Activated CD8-positive, alpha-beta T cell treated with anti-CD3 and anti-CD28 coated beads, Interleukin-2, amount 10 ng/mL, durations not matched to agents 7 days and 5 days (primary cell): ENCODE measurements around the gene NSD2. TPM values are rescaled to one million over a fixed set of nuclear protein-coding genes. Genes with fewer than 3 reads are reported as not detected.
A peak's percentile ranks its signal among the peaks of the same experiment; 100 is the strongest.

ENCODE experiments used
- ATAC-seq: fragments of 150-1000 bp; cut with Tn5 transposase; one replicate; pipeline ENCODE4 v1.10.0; 2021; ENCODE audit warnings: moderate library complexity
- CTCF ChIA-PET: fragments of 350-600 bp; sonication (Branson Sonifier 250); formaldehyde crosslinking; loops from one replicate; lab custom pipeline; 2021; ENCODE audit warnings: antibody characterized with exemption; lab: Charles Lee
- POLR2A ChIA-PET: fragments of 350-600 bp; sonication (Branson Sonifier 250); formaldehyde crosslinking; loops from one replicate; lab custom pipeline; 2021; ENCODE audit warnings: antibody characterized with exemption; lab: Charles Lee
- DNase-seq: peaks from one replicate; pipeline ENCODE4 v3.0.0-alpha.2; 2020
- H3K27ac Mint-ChIP-seq: one replicate; pipeline ENCODE4 v1.8.0; 2021; ENCODE audit warnings: mild to moderate bottlenecking, mixed read lengths
- H3K27me3 Mint-ChIP-seq: one replicate; pipeline ENCODE4 v1.8.0; 2021; ENCODE audit warnings: low read depth, mixed read lengths
- H3K36me3 Mint-ChIP-seq: one replicate; pipeline ENCODE4 v1.8.0; 2021; ENCODE audit warnings: low read depth, mixed read lengths
- H3K4me1 Mint-ChIP-seq: one replicate; pipeline ENCODE4 v1.8.0; 2021; ENCODE audit warnings: low read depth, mixed read lengths
- H3K4me3 Mint-ChIP-seq: one replicate; pipeline ENCODE4 v1.8.0; 2021; ENCODE audit warnings: mild to moderate bottlenecking, mixed read lengths
- H3K9me3 Mint-ChIP-seq: one replicate; pipeline ENCODE4 v1.8.0; 2022; ENCODE audit warnings: mixed read lengths; ENCODE audit not compliant: insufficient read depth
- total RNA-seq, 2 experiments: library from RNA; stranded (reverse); gene quantifications; one replicate each; pipeline ENCODE4 v1.2.3, GENCODE V29; 2021

NSD2 gene
- total RNA-seq, 2 experiments from 2014 or later = 287 to 290 TPM

GRCh38 chr4:1976416-1977352 is 105.5 kb downstream of the NSD2 start:
- POLR2A ChIA-PET = interaction anchor here (0.8 kb wide), 1 partner anchor 9 kb away, joined by 3 read pairs; no protein-coding TSS in a partner anchor

GRCh38 chr4:1978226-1978625 is 107.0 kb downstream of the NSD2 start:
- Mint-ChIP-seq H3K4me3 (no peak overlapping the region), H3K36me3 (peaks cover 77% of the 10 kb centered on the region), H3K27me3 (no peaks in the 10 kb centered on the region), H3K9me3 (no peaks in the 10 kb centered on the region), H3K4me1 (no peaks in the 10 kb centered on the region), H3K27ac (no peak overlapping the region)
- ATAC-seq (no peak), DNase-seq (no peak)
- POLR2A ChIA-PET = no interaction called here
- CTCF ChIA-PET = no interaction called here

More at GRCh38 chr4:1976416-1977352, 105.5 kb downstream of the NSD2 start:
- Mint-ChIP-seq H3K4me3 (no peak overlapping the region), H3K36me3 (peaks cover 83% of the 10 kb centered on the region), H3K27me3 (no peaks in the 10 kb centered on the region), H3K27ac (no peak overlapping the region), H3K4me1 (no peaks in the 10 kb centered on the region), H3K9me3 (no peaks in the 10 kb centered on the region)
- CTCF ChIA-PET = no interaction called here
- DNase-seq = no peak
- no peak for ATAC-seq

GRCh38 chr4:1978741-1979476 is 107.7 kb downstream of the NSD2 start:
- no peak overlapping the region for H3K27ac Mint-ChIP-seq
- no peak overlapping the region for H3K4me3 Mint-ChIP-seq
- H3K4me1 Mint-ChIP-seq = no peaks in the 10 kb centered on the region
- no peaks in the 10 kb centered on the region for H3K9me3 Mint-ChIP-seq
- CTCF ChIA-PET = no interaction called here
- POLR2A ChIA-PET = no interaction called here
- peaks cover 70% of the 10 kb centered on the region for H3K36me3 Mint-ChIP-seq
- no peaks in the 10 kb centered on the region for H3K27me3 Mint-ChIP-seq
- ATAC-seq (no peak), DNase-seq (no peak)

- Mint-ChIP-seq H3K27me3 (no peaks in the 10 kb centered on the region), H3K4me1 (no peaks in the 10 kb centered on the region), H3K4me3 (no peak overlapping the region), H3K36me3 (peaks cover 66% of the 10 kb centered on the region), H3K27ac (peak overlapping the region; percentile 71), H3K9me3 (no peaks in the 10 kb centered on the region)
- ChIA-PET POLR2A (interaction anchor here (0.7 kb wide), 1 partner anchor 316 kb away, joined by 3 read pairs; no protein-coding TSS in a partner anchor), CTCF (no interaction called here)
- no peak for DNase-seq
- no peak for ATAC-seq
Observed at GRCh38 chr4:1979477-1980196, 108.4 kb downstream of the NSD2 start.

GRCh38 chr4:1980561-1981041 is 109.4 kb downstream of the NSD2 start:
- no peaks in the 10 kb centered on the region for H3K9me3 Mint-ChIP-seq
- no peak overlapping the region for H3K4me3 Mint-ChIP-seq
- H3K27ac Mint-ChIP-seq = no peak overlapping the region
- ChIA-PET POLR2A (no interaction called here), CTCF (no interaction called here)
- H3K27me3 Mint-ChIP-seq = no peaks in the 10 kb centered on the region
- no peaks in the 10 kb centered on the region for H3K4me1 Mint-ChIP-seq
- peaks cover 57% of the 10 kb centered on the region for H3K36me3 Mint-ChIP-seq
- ATAC-seq = no peak
- DNase-seq = no peak

- Mint-ChIP-seq H3K27me3 (no peaks in the 10 kb centered on the region), H3K4me1 (no peaks in the 10 kb centered on the region), H3K27ac (peak overlapping the region; percentile 34), H3K9me3 (no peaks in the 10 kb centered on the region), H3K36me3 (peaks cover 50% of the 10 kb centered on the region), H3K4me3 (no peak overlapping the region)
- POLR2A ChIA-PET = no interaction called here
- no peak for DNase-seq
- ATAC-seq = no peak
- CTCF ChIA-PET = no interaction called here
Observed at GRCh38 chr4:1981251-1982058, 110.3 kb downstream of the NSD2 start.

GRCh38 chr4:1982124-1983052 is 111.2 kb downstream of the NSD2 start:
- Mint-ChIP-seq H3K4me1 (no peaks in the 10 kb centered on the region), H3K4me3 (no peak overlapping the region), H3K27me3 (no peaks in the 10 kb centered on the region), H3K9me3 (no peaks in the 10 kb centered on the region), H3K36me3 (peaks cover 47% of the 10 kb centered on the region), H3K27ac (no peak overlapping the region)
- no peak for DNase-seq
- ChIA-PET POLR2A (interaction anchor here (0.5 kb wide), 1 partner anchor 135 kb away, joined by 3 read pairs; no protein-coding TSS in a partner anchor), CTCF (no interaction called here)
- no peak for ATAC-seq

- H3K9me3 Mint-ChIP-seq = no peaks in the 10 kb centered on the region
- DNase-seq = no peak
- peaks cover 42% of the 10 kb centered on the region for H3K36me3 Mint-ChIP-seq
- CTCF ChIA-PET = no interaction called here
- H3K4me3 Mint-ChIP-seq = no peak overlapping the region
- no peak overlapping the region for H3K27ac Mint-ChIP-seq
- POLR2A ChIA-PET = interaction anchor here (0.5 kb wide), 1 partner anchor 136 kb away, joined by 3 read pairs; no protein-coding TSS in a partner anchor
- H3K4me1 Mint-ChIP-seq = no peaks in the 10 kb centered on the region
- no peaks in the 10 kb centered on the region for H3K27me3 Mint-ChIP-seq
- no peak for ATAC-seq
Observed at GRCh38 chr4:1983053-1983845, 112.1 kb downstream of the NSD2 start.

GRCh38 chr4:1983846-1984405 is 112.7 kb downstream of the NSD2 start:
- no peak overlapping the region for H3K4me3 Mint-ChIP-seq
- H3K36me3 Mint-ChIP-seq = peaks cover 38% of the 10 kb centered on the region
- no peaks in the 10 kb centered on the region for H3K9me3 Mint-ChIP-seq
- no peak for ATAC-seq
- H3K4me1 Mint-ChIP-seq = no peaks in the 10 kb centered on the region
- POLR2A ChIA-PET = no interaction called here
- H3K27ac Mint-ChIP-seq = no peak overlapping the region
- no peaks in the 10 kb centered on the region for H3K27me3 Mint-ChIP-seq
- CTCF ChIA-PET = interaction anchor here (1.2 kb wide), 1 partner anchor 370 kb away, joined by 3 read pairs; no protein-coding TSS in a partner anchor
- no peak for DNase-seq
